Astrocyte (in vitro differentiated cells and primary cell): ENCODE measurements around the gene CHN2. TPM values are rescaled to one million over a fixed set of nuclear protein-coding genes. Genes with fewer than 3 reads are reported as not detected.

Experiments
- DNase-seq: peaks from one replicate; pipeline ENCODE4 v3.0.0-alpha.2; 2010; ENCODE audit warnings: low read depth
- FAIRE-seq: peaks from 2 replicates; lab custom pipeline; 2011; peaks lifted over from hg19 to GRCh38; lab: Jason Lieb, UNC
- H2AFZ ChIP-seq: 2 replicates; pipeline ENCODE4 v1.6.0; 2012; ENCODE audit warnings: low read depth, low read length, inconsistent platforms
- H3K27ac ChIP-seq: 2 replicates; pipeline ENCODE4 v1.5.1; 2011; ENCODE audit warnings: low read depth, low read length, inconsistent platforms
- H3K27me3 ChIP-seq: 2 replicates; pipeline ENCODE4 v1.6.0; 2011; ENCODE audit warnings: low read length, inconsistent platforms; ENCODE audit not compliant: insufficient read depth
- H3K36me3 ChIP-seq: 2 replicates; pipeline ENCODE4 v1.5.1; 2011; ENCODE audit warnings: low read length, inconsistent platforms; ENCODE audit not compliant: insufficient read depth
- H3K4me1 ChIP-seq: 2 replicates; pipeline ENCODE4 v1.5.1; 2011; ENCODE audit warnings: low read length, inconsistent platforms; ENCODE audit not compliant: insufficient read depth
- H3K4me2 ChIP-seq: 2 replicates; pipeline ENCODE4 v1.6.0; 2012; ENCODE audit warnings: low read length, inconsistent platforms
- H3K4me3 ChIP-seq: 2 replicates; pipeline ENCODE4 v1.5.1; 2011; ENCODE audit warnings: low read depth, mild to moderate bottlenecking, low read length, inconsistent platforms; ENCODE audit not compliant: insufficient read depth
- H3K79me2 ChIP-seq: 2 replicates; pipeline ENCODE4 v1.6.0; 2012; ENCODE audit warnings: mild to moderate bottlenecking, low read length, inconsistent platforms; ENCODE audit not compliant: insufficient read depth
- H3K9ac ChIP-seq: 2 replicates; pipeline ENCODE4 v1.6.0; 2012; ENCODE audit warnings: mild to moderate bottlenecking, low read length, inconsistent platforms
- H3K9me3 ChIP-seq: 2 replicates; pipeline ENCODE4 v1.5.1; 2012; ENCODE audit warnings: low read depth, mild to moderate bottlenecking, low read length, inconsistent platforms; ENCODE audit not compliant: insufficient read depth
- H4K20me1 ChIP-seq: 2 replicates; pipeline ENCODE4 v1.6.0; 2012; ENCODE audit warnings: low read length, inconsistent platforms; ENCODE audit not compliant: insufficient read depth
- H3K27ac Mint-ChIP-seq: one replicate; pipeline ENCODE4 v1.8.0; 2021; ENCODE audit warnings: mild to moderate bottlenecking, mixed read lengths; ENCODE audit not compliant: unreplicated experiment
- H3K27me3 Mint-ChIP-seq: one replicate; pipeline ENCODE4 v1.8.0; 2021; ENCODE audit warnings: low read depth, mixed read lengths; ENCODE audit not compliant: unreplicated experiment
- H3K36me3 Mint-ChIP-seq: one replicate; pipeline ENCODE4 v1.8.0; 2021; ENCODE audit warnings: low read depth, mixed read lengths; ENCODE audit not compliant: unreplicated experiment
- H3K4me1 Mint-ChIP-seq: one replicate; pipeline ENCODE4 v1.8.0; 2021; ENCODE audit warnings: low read depth, mixed read lengths; ENCODE audit not compliant: unreplicated experiment
- H3K4me3 Mint-ChIP-seq: one replicate; pipeline ENCODE4 v1.8.0; 2021; ENCODE audit warnings: mild to moderate bottlenecking, moderate library complexity, mixed read lengths; ENCODE audit not compliant: unreplicated experiment
- H3K9me3 Mint-ChIP-seq: one replicate; pipeline ENCODE4 v1.8.0; 2021; ENCODE audit warnings: mild to moderate bottlenecking, mixed read lengths; ENCODE audit not compliant: unreplicated experiment
- CTCF ChIP-seq: IDR thresholded peaks from 2 replicates; pipeline ENCODE4 v1.5.1; 2011; ENCODE audit warnings: low read depth, mild to moderate bottlenecking, inconsistent platforms, low read length, moderate library complexity; ENCODE audit not compliant: insufficient read depth
- EZH2 ChIP-seq: IDR thresholded peaks from 2 replicates; pipeline ENCODE4 v1.6.1; 2012; ENCODE audit warnings: mild to moderate bottlenecking, low read length, inconsistent platforms; ENCODE audit not compliant: insufficient read depth
- total RNA-seq: library from RNA; stranded (reverse); gene quantifications from 2 replicates; pipeline ENCODE4 v1.2.1, GENCODE V29; 2021

CHN2 gene
- total RNA-seq, 1 donor from 2014 or later, result 2.5 TPM

GRCh38 chr7:29444267-29444666 lies 249.7 kb downstream of the CHN2 start:
- no peaks in the 10 kb centered on the region for H3K27me3 ChIP-seq
- no peaks in the 10 kb centered on the region for H3K4me1 ChIP-seq
- H3K27ac ChIP-seq, result no peak overlapping the region
- no peaks in the 10 kb centered on the region for H3K9me3 ChIP-seq
- H2AFZ ChIP-seq, result no peak overlapping the region
- H3K36me3 ChIP-seq, result no peaks in the 10 kb centered on the region
- DNase-seq, result no peak
- no peak overlapping the region for H3K4me3 Mint-ChIP-seq
- no peak for TF ChIP-seq EZH2
- no peak for TF ChIP-seq CTCF
- peaks cover 12% of the 10 kb centered on the region for H3K4me1 Mint-ChIP-seq
- H3K79me2 ChIP-seq, result no peaks in the 10 kb centered on the region
- FAIRE-seq, result no peak
- H3K4me2 ChIP-seq, result no peak overlapping the region
- H3K36me3 Mint-ChIP-seq, result no peaks in the 10 kb centered on the region
- H3K9me3 Mint-ChIP-seq, result no peaks in the 10 kb centered on the region
- H3K4me3 ChIP-seq, result no peak overlapping the region
- H3K9ac ChIP-seq, result no peak overlapping the region
- no peaks in the 10 kb centered on the region for H4K20me1 ChIP-seq
- peaks cover 5% of the 10 kb centered on the region for H3K27me3 Mint-ChIP-seq
- H3K27ac Mint-ChIP-seq, result no peak overlapping the region

- Mint-ChIP-seq H3K27ac (no peak overlapping the region), H3K4me1 (peaks cover 15% of the 10 kb centered on the region), H3K4me3 (no peak overlapping the region), H3K36me3 (no peaks in the 10 kb centered on the region), H3K27me3 (peaks cover 5% of the 10 kb centered on the region), H3K9me3 (no peaks in the 10 kb centered on the region)
- TF ChIP-seq EZH2, result no peak
- no peak for TF ChIP-seq CTCF
- Histone ChIP-seq H3K4me1 (no peaks in the 10 kb centered on the region), H3K27me3 (no peaks in the 10 kb centered on the region), H4K20me1 (no peaks in the 10 kb centered on the region), H3K79me2 (no peaks in the 10 kb centered on the region), H3K9ac (no peak overlapping the region), H3K9me3 (no peaks in the 10 kb centered on the region), H3K4me3 (no peak overlapping the region), H3K36me3 (no peaks in the 10 kb centered on the region), H3K4me2 (no peak overlapping the region), H2AFZ (no peak overlapping the region), H3K27ac (no peak overlapping the region)
- no peak for DNase-seq
- no peak for FAIRE-seq
Measured at GRCh38 chr7:29445736-29446135, 251.2 kb downstream of the CHN2 start.

- DNase-seq (no peak), FAIRE-seq (no peak)
- Histone ChIP-seq H3K9ac (no peak overlapping the region), H3K4me1 (no peaks in the 10 kb centered on the region), H3K36me3 (no peaks in the 10 kb centered on the region), H3K4me2 (no peak overlapping the region), H3K79me2 (no peaks in the 10 kb centered on the region), H3K27ac (no peak overlapping the region), H2AFZ (no peak overlapping the region), H4K20me1 (no peaks in the 10 kb centered on the region), H3K9me3 (no peaks in the 10 kb centered on the region), H3K27me3 (no peaks in the 10 kb centered on the region), H3K4me3 (no peak overlapping the region)
- no peaks in the 10 kb centered on the region for H3K9me3 Mint-ChIP-seq
- H3K27ac Mint-ChIP-seq, result no peak overlapping the region
- peaks cover 5% of the 10 kb centered on the region for H3K27me3 Mint-ChIP-seq
- TF ChIP-seq CTCF, result no peak
- no peak for TF ChIP-seq EZH2
- H3K36me3 Mint-ChIP-seq, result no peaks in the 10 kb centered on the region
- H3K4me3 Mint-ChIP-seq, result no peak overlapping the region
- H3K4me1 Mint-ChIP-seq, result peaks cover 6% of the 10 kb centered on the region
Measured at GRCh38 chr7:29447828-29448227, 253.3 kb downstream of the CHN2 start.
